OCI-LY3 (cell line): Measurements from ENCODE around the gene ADAM33.

Experiments used
- EZH2phosphoT487 ChIP-seq: fragments of 200-600 bp; shearing (Covaris generic); IDR thresholded peaks from 2 replicates; pipeline ENCODE4 v1.6.1; 2018; ENCODE audit warnings: antibody characterized with exemption, mixed run types, low read depth
- TF ChIP-seq, protein P1 (sequence below): fragments of 200-600, 300-600 bp; sonication (generic); IDR thresholded peaks from 2 replicates; pipeline ENCODE4 v1.5.1; 2014; ENCODE audit warnings: antibody characterized with exemption, low read length, low read depth

DNA sequence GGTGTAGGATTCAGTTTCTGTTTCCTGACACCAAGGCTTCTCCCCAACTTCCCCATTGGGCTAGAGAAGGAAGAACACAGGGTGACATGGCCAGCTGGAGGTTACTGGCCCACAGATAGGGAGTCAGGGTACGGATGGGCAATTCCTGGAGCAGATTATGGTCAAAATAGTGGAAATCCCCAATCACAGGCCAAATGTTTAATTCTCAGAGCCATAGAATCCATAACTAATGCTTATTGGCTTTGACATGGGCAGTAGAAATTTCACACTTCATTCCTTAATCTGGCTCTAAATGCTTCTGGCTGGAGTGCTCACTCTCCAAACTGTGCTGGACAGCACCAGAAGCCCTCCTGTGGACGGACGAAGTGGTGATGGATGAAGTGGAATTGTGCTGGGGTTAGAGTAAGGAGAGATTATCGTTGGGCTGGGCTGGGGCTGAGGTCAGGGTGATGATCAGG, 29.7 kb upstream of the ADAM33 start:
- TF ChIP-seq, protein P1, sequence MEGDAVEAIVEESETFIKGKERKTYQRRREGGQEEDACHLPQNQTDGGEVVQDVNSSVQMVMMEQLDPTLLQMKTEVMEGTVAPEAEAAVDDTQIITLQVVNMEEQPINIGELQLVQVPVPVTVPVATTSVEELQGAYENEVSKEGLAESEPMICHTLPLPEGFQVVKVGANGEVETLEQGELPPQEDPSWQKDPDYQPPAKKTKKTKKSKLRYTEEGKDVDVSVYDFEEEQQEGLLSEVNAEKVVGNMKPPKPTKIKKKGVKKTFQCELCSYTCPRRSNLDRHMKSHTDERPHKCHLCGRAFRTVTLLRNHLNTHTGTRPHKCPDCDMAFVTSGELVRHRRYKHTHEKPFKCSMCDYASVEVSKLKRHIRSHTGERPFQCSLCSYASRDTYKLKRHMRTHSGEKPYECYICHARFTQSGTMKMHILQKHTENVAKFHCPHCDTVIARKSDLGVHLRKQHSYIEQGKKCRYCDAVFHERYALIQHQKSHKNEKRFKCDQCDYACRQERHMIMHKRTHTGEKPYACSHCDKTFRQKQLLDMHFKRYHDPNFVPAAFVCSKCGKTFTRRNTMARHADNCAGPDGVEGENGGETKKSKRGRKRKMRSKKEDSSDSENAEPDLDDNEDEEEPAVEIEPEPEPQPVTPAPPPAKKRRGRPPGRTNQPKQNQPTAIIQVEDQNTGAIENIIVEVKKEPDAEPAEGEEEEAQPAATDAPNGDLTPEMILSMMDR, result no peak
- no peak for TF ChIP-seq EZH2phosphoT487
